H1 (cell line): ENCODE results near the gene TBCE. TPM values are rescaled to one million over a fixed set of nuclear protein-coding genes. Genes with fewer than 3 reads are reported as not detected.

Experiments used
- EGR1 ChIP-seq: IDR thresholded peaks from 2 replicates; pipeline ENCODE4 v1.6.1; 2011; ENCODE audit warnings: low read depth, low read length, borderline replicate concordance
- SIN3A ChIP-seq, 2 experiments: IDR thresholded peaks in 1 of 2; conservative IDR thresholded peaks in 1 of 2; 2 replicates each; pipeline ENCODE4 v1.6.1; 2011 to 2012; ENCODE audit warnings: low read length in 2 of 2, improper control_type of control experiment in 1 of 2, low read depth in 1 of 2, mild to moderate bottlenecking in 1 of 2
- SRF ChIP-seq: IDR thresholded peaks from 2 replicates; pipeline ENCODE4 v1.6.1; 2011; ENCODE audit warnings: mild to moderate bottlenecking, low read depth, low read length, moderate library complexity
- polyA plus RNA-seq, 7 experiments: library from polyadenylated mRNA; depleted of rRNA in 3 of 7; stranded (reverse) in 5 of 7; unstranded in 2 of 7; fragments of >200 nt in 5 of 7; fragments of 200-250 nt in 2 of 7; gene quantifications; 1 replicate in 5 of 7; 2 replicates in 1 of 7; 4 replicates in 1 of 7; pipeline versions ENCODE4 v1.2.1 to v1.2.3, GENCODE V29; 2011 to 2013; ENCODE audit warnings: missing spikeins in 2 of 7, mixed read lengths in 2 of 7
- total RNA-seq: library from RNA; stranded (reverse); fragmentation: NEBNext Ultra II Directional; extraction: Animal tissue kit (Norgen Biotek cat#: 25700); gene quantifications from 2 replicates; pipeline ENCODE4 v1.2.1, GENCODE V29; 2021

Gene TBCE
- total and polyA plus RNA-seq, 2 of the 8 experiments (the other 6 are each of a cell fraction or from before 2014, with no cell fraction given), result 22.7 to 42.9 TPM

GRCh38 chr1:235329139-235329902 lies 37.9 kb upstream of the TBCE start (continued):
- TF ChIP-seq EGR1 (no peak), SRF (no peak), SIN3A (conservative IDR thresholded peaks at IDR 0.05 in 1 of 2, IDR thresholded peaks at IDR 0.05 in 1 of 2; ENCODE audit: low read depth in 1 of 2, low read length in 2 of 2) (peak in 1 of 2 experiments; percentile 40; a peak in 1 of 4 replicates)
